ENCODE results near the gene SIPA1L2.

SIPA1L2 gene, protein sequence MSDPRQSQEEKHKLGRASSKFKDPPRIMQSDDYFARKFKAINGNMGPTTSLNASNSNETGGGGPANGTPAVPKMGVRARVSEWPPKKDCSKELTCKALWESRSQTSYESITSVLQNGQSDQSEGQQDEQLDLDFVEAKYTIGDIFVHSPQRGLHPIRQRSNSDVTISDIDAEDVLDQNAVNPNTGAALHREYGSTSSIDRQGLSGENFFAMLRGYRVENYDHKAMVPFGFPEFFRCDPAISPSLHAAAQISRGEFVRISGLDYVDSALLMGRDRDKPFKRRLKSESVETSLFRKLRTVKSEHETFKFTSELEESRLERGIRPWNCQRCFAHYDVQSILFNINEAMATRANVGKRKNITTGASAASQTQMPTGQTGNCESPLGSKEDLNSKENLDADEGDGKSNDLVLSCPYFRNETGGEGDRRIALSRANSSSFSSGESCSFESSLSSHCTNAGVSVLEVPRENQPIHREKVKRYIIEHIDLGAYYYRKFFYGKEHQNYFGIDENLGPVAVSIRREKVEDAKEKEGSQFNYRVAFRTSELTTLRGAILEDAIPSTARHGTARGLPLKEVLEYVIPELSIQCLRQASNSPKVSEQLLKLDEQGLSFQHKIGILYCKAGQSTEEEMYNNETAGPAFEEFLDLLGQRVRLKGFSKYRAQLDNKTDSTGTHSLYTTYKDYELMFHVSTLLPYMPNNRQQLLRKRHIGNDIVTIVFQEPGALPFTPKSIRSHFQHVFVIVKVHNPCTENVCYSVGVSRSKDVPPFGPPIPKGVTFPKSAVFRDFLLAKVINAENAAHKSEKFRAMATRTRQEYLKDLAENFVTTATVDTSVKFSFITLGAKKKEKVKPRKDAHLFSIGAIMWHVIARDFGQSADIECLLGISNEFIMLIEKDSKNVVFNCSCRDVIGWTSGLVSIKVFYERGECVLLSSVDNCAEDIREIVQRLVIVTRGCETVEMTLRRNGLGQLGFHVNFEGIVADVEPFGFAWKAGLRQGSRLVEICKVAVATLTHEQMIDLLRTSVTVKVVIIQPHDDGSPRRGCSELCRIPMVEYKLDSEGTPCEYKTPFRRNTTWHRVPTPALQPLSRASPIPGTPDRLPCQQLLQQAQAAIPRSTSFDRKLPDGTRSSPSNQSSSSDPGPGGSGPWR (N-terminal part only)

DNA sequence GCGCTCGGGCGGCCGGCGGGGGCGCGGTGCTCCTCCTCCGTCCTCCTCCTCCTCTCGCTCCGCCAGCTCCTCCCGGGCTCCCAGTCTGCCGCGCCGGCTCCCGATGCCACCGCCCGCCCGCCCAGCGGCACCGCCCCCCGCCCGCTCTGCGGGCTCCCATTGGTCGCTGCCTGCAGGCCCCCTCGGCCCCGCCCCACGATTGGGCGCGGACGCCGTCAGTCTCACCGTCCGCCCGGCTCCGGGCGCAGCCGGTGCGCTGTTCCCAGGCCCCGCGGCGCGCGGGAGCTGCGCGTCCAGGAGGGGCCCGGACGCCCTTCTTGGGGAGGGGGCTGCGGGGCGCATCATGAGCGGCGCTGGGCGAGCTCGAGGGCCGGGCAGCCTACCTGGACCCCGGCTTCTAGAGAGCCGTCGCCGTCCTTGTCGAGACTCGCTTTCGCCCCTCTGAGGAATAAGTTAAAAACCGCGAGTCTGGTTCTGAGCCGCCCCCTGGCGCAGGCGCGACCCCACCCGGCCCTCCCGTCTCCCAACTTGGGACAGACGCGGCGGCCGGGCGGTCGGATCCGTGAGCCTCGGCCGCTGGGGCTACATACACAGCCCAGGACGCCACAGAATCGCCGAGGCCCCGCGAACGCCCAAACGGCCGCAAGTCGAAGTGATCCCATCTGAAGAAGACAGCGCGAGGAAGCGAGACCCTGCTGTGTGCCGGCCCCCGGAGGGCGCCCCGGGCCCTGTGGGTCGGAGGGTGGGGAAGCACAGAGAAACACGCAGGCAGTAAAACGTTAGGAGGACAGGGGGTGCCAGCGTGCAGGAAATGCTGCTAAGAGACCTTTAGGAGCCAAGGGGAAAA, at the start of gene SIPA1L2:
Gene SIPA1L2, minus strand, starts transcription at position 87 of the 847 bp plus-strand sequence. CDS start 114,794 bp downstream, outside the sequence.
- DNase-seq, result peak; percentile 75

DNA sequence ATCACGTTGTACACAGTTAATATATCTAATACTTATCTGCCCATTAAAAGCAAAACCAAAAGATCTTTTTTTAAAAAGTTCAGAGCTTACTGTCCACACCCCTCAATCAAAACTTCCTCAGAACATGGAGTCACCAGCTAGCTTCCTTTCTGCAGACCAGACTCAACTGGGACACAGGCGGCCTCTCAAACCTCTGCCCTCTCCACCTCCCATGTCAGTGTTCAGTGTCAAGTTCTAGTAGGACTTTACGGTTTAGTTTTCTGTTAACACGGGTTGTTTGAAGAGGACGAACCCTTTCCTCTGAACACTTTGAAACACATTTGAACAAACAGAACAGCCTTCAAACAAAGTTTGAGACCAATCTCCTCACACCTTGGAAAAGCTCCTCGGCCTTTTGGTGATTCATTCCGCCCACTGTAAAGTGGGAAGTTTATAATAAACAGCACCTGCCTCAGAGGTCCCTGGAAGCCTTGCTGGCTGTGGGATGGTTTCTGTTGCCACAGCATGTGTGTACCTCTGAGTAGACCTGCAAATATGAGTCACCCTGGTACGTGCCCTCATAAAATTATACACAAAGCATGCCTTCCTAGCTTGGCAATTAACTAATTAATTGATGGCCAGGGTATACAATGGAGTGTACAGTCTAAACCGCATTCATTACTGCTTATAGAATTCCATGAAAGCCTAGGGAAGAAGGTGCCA, 48.4 kb upstream of the SIPA1L2 start:
- no peak for DNase-seq

DNA sequence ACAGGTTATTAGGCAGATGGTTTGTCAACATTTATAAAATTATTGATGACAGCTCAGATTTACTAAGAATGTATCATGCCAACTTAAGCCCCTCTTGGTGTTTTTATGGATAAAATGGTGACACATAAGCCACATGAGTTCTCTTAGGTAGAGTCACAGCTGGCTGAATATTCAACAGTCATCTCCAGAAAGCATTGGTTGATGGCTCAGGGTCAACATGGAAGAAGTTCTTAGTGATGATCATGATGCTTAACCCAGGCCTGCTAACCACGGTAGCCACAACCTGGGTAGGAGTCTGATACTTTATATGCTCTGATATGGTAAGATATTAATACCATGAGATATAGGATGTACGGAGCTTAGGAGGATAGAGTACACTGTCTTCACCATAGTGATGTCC, 46.4 kb upstream of the SIPA1L2 start:
- no peak for DNase-seq

DNA sequence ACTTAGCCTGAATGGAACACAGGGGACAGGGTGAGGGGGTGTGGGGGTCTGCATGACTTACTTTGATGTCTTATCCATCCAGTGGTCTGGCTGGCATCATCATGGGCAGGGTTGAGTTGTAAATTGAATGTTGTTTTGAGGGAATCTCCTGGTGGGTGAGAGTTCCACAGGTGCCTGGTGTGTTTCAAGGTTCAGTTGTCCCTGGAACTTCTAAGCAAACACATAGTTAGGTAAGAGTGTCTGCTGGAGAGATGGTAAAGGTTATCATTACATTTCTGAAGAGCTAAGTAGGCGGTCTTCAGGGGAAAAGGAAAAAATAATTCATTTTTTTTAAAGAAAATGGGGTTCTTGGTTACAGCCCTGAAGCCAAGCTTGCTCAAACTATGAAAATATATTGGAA, 46.0 kb upstream of the SIPA1L2 start:
- no peak for DNase-seq

DNA sequence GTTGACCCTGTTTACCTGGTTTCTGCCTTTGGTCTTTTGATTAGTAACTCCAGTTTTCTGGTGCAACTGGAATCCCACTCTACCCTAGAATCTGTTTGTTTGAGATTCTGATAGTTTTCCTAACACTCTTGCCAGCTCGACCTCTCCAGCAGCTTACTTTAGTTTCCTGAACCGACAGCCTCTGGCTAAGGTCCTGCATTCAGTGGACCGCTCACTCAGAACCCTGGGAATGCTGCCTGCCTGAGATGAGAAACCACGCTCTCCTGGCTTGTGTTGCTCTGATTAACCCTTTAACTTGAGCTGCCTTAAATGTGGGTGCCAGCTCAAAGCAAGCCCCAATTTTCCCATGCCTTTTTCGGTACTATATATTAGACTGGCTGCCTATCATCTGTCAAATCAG, 45.3 kb upstream of the SIPA1L2 start:
- no peak for DNase-seq

DNA sequence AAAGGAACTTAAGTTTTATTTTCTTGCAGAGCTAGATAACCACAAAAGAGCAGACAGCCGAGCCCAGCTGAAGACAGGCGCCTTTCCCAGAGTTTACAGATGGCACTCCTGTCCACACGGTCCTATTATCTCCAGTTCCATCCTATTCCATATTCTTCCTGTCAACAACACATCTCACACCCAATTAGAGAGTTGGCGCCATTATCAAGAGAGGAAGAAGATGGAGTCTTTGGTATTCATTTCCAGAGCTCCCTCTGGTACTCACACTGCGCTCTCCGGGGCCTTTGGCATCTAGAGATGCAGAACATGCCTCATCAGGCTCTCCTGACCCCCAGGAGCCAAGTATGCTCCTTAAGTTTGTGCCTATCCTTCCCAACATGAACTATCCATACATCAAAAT, 43.3 kb upstream of the SIPA1L2 start:
- DNase-seq, result no peak

DNA sequence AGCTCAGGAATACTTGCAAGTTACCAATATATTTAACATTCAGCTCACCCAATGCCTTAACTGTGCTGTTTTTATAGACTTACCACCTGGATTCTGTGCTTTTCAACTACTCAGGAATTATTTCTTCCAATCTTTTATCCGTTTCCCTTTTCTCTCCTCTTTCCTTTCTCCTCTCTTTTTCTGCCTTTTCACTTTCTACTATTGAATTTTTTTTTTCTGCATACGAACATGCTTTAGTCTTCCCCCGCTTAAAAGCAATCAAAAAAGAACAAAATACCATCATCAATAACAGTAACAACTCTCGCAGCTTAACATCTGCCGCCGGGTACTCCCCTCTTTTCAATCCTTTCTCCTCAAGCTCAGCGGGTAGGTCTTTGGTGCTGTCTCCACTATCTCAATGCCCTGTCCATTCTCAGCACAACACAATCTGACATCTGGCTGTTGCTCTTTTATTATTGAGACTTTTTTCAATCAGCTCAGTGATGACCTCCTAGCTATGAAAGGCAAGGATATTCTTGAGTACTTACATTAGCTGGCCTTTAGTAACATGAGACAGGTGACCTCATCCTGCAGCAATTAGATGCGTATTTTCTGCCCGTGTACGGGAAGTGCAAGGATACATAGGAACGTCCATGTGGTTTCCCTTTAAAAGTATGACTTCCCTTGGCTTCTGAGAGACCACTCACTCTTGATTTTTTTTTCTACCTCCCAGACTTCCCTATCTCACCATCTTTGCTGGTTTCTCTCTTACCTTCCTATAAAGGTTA, 40.2 kb upstream of the SIPA1L2 start:
- no peak for DNase-seq

DNA sequence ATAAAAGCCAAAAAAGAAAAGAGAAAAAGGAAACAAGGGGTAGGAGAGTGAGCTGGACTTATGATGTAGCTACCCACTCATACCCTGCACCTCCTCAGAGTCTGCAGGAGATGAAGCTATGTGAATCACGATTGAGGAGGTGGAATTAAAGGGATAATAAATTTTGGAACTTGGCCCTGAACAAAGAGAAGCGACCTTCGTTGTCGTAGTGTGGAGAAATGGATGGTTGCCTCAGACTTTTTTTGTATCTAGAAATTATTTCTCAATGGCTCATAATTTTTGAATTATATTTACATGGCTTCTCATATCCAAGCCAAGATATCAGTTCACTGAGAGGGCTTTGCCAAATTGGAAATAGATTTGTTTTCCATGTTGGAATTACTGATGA, 37.8 kb upstream of the SIPA1L2 start:
- no peak for DNase-seq

DNA sequence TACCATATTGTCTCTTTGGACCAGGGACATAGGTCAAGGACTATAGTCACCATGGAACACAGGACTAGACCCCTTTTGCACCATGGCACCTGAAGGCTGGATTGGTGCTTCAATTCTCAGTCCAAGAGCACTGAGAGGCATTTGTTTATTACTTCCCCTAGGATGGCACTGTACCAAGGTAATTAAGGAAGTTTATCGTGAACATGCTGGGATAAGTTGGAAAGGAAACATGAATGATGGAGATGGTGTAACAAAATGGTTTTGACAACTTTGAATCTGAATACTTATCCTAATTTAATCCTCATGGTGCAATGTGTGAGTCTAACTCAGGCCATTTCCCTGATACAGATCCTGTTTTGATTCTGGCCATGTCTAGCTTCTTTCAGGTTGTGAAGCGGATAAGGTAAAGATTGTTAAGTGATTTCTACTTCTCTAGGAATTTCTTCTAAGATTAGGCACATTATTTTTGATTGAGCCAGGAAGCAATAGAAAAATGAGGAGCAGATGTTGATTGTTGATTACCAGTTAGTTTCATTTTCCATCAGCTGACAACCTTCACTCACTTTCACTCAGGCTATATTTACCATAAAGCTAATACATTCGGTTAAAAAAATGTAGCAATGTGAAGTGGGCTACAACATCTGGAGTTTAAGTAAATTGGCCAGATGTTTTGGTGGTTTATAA, 37.3 kb upstream of the SIPA1L2 start:
- no peak for DNase-seq

DNA sequence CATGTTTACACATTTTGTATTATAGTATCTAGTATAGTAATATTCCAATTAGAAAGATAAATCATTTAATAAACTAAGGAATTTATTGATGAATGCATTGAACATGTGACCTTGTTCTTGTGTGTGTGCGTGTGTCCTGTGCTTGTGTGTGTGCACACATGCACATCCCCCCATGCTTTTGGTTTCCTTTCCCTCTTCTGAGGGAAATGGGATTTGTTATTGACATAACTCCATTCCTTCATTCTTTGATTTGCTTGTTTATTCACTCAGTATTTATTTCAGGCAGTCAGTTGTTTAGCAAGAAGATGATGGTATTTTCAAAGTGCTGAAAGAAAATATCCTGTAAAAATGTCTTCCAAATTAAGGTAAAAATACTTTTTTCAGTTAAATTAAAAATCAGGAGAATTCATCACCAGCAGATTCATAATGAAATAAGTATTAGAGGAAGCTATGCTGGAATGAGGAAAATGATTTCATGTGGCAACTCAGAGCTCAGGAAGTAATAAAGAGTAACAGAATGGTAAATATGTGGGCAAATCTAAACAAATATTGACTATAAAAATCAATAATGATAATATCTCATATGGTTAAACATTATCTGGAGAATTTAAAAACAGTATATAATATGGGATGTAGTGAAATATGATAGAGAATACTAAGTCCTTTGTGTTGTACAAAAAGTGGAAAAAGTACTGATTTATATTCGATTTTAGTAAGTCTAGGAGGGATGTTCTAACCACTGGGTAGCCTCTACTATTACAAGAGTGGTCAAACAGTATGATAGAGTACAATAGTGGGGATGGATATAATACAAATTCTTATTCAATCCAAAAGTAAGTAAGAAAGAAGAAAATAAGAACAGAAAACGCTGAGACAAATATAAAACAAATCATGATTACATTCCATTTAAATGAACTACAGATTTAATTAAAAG, 35.2 kb upstream of the SIPA1L2 start:
- no peak for DNase-seq

DNA sequence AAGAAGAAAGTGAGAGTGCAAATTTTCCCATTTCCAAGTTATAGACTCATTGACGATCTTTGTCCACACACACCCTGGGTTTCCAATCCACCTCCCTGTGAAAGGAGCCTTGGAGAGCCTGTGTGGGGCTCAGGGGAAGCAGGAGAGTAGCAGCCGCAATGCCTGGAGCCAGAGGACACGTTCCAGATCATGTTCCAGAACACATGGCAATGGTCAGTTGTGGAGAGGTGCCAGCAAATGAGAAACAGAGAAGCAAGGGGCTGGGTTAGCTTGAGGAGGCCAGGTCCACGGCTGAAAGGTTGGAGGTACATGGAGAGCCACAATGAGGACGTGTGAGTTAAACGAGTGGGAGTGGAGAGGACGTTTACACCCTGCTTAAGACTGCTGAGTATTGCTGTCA, 33.0 kb upstream of the SIPA1L2 start:
- no peak for DNase-seq

DNA sequence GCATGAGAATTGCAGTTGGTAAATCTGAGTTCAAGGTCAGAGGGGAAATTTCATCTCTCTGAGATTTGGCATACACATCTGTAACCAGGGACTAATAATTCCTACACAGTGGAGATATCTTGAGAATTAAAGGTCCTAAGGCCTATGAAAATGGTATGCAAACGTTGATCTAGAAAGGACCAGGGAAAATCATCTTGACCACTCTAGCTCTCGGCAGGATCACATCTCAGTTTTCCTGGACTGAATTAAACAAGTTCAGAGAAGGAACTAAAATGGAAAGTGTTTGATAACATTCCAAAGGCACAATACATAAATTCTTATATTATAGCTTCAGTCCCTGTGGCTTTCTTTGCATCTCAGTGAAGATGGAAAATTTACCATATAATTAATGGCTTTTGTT, 28.5 kb upstream of the SIPA1L2 start:
- DNase-seq, result no peak

DNA sequence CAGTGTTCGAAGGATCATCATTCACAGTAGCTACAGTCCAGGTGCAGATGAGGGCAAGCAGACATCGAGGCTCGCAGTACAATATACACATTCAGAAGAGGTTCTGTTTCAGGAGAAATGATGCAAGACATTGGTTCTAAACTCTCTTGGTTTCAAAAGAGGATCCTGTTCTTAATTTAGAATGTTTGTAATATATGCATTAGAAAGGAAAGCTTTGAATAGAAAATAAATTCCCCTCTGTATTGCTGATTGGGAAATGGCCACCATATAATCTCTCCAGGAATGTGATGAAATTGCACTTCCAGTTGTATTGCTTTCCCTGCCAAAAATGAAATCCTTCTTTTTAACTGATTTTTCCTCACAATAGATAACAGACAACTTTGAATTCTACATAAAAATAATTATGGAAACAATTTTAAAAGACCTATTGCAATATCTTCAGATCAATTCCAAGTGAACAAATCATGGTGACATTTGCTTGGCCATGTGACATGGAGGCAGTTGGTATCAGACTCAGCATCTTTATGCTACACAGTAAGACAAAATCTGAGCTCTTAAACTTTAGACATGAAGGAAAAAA, 27.6 kb upstream of the SIPA1L2 start:
- no peak for DNase-seq

DNA sequence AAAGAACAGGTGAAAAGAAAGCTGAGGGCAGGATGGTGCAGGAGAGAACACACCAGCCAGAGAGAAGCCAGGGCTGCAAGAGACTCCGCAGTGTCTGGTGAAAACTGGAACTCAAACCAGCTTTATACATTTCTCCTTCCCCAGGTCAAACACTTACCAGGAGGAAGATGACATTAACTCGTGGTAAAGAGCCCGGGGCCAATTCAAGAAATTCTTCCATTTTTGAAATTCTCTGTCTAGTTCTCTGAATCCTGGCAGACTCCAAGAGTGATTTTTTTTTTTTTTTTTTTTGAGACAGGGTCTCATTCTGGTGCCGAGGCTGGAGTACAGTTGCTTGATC, 25.8 kb upstream of the SIPA1L2 start:
- DNase-seq, result no peak

DNA sequence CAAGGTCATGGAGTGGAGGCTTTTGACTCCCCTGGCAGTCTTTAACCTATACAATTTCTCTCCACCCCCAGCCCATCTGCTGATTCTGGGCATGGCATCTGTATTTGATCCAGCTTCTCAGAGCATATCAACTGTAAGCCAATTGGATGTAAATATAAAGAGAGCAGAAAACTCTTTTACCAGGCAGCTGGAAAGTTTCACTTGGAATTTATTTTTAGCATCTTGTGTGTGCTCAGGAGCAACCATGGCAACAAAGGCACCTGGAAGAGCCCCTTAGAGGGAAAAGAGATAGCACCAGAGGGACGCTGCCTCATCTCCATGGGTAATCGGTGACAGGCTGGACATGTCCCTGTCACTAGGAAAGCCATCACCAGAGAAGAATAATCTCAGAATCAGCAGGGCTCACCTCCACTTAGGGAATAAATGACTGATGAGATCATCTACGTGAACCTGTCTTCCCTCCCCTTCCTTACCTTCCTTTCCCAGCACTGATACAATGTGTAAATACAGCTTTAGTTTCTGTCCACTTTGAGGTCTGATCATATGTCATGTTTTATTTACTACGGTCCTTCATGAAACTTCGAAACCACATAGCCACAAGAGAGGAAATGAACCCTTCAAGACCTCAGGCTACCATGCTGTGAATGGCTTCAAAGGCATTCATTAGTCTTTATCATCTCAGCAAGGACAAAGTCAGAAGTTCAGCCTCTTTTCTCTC, 25.3 kb upstream of the SIPA1L2 start:
- no peak for DNase-seq

DNA sequence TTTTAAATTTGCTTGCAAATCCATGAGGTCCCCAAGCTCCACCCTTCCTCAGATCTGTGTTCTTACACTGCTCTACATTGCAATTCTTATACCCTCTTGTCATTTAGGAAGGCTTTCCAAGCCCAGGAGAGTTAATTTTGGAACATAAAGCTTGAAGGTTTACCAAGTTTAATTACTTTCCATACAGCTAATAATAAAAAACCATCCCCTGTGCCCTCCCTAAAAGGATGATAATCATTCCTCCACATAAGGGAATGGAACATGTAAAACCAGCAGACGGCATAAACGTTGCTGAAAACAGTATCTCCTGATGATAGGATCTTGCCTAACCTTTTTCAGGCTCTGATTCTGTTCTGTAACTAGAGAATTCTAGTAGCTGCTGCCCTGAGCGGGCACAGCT, 23.9 kb upstream of the SIPA1L2 start:
- DNase-seq, result no peak

DNA sequence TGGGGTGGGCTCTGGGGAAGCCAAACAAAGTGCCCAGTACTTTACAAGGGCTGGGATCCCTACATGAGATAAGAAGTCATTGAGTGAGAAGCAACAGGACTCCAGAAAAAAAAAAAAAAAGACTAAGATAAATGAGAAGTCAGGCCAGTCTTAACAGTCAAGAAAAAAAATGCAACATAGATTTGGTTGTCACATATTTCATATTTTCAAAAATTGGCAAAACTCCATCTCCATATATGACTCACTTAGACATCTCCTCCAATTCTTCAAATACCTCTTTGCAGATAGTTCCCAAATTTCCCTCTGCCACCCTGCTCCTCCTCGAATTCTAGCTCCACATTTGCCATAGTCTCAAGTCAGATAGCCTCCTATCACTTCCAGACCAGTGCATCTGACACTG, 20.9 kb upstream of the SIPA1L2 start:
- DNase-seq, result no peak

DNA sequence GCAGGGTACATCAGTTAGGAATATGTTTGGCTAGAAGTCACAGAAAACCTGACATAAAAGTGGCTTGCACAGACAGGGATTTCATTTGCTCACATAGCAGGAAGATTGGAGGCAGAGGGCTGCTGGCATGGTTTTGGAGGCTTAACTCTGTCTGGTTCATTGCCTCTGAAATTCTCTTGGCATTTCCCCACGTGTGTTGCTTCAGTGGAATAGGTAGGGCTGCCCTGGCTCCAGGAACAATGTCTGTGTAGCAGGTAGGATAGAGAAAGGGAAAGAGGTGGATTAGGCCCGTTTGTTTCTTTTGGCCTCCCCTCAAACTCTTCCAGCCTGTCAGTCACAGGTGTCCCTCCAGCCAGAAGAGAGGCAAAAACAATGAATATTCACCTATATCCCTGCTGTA, 20.5 kb upstream of the SIPA1L2 start:
- DNase-seq, result no peak
